ENCODE results near the gene DLG2.

DNA sequence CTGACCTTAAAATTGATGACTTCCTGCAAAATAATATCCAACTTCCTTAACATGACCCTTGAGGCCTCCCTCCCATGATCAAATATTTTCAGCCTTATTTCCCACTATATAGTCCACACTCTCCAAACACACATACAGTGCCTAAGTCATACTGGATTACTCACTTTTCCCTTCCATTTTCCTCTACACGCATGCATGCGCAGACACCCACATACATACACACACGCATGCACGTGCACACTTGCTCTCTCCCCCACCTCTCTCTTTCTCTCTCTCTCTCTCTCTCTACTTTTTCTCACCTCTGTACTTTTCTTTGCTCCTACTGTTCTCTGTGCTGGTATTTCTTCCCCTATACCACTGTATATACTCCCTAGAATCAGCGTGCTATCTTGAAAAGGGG, 28.1 kb downstream of the DLG2 start:
- TF ChIP-seq, protein P1, sequence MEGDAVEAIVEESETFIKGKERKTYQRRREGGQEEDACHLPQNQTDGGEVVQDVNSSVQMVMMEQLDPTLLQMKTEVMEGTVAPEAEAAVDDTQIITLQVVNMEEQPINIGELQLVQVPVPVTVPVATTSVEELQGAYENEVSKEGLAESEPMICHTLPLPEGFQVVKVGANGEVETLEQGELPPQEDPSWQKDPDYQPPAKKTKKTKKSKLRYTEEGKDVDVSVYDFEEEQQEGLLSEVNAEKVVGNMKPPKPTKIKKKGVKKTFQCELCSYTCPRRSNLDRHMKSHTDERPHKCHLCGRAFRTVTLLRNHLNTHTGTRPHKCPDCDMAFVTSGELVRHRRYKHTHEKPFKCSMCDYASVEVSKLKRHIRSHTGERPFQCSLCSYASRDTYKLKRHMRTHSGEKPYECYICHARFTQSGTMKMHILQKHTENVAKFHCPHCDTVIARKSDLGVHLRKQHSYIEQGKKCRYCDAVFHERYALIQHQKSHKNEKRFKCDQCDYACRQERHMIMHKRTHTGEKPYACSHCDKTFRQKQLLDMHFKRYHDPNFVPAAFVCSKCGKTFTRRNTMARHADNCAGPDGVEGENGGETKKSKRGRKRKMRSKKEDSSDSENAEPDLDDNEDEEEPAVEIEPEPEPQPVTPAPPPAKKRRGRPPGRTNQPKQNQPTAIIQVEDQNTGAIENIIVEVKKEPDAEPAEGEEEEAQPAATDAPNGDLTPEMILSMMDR (IDR thresholded peaks at IDR 0.05), result no peak
- TF ChIP-seq EP300 (IDR thresholded peaks at IDR 0.05) (no peak), POLR2A (IDR thresholded peaks at IDR 0.05) (no peak)

Measured in tibial nerve (tissue), 4 donors.